Activated CD4-positive, alpha-beta T cell treated with anti-CD3 and anti-CD28 coated beads, Interleukin-2, amount 50 U/mL, for 4 hours (primary cell): ENCODE results near the gene CUBN.

Experiments
- DNase-seq, 2 experiments: peaks; one replicate each; pipeline ENCODE4 v3.0.0-alpha.2; 2020

Gene CUBN

GRCh38 chr10:16944402-16944801 is 185.2 kb downstream of the CUBN start:
- no peak for DNase-seq

- DNase-seq = no peak
These were observed 186.0 kb downstream of the CUBN start for GRCh38 chr10:16943295-16944285.

- DNase-seq = no peak
These were observed 187.1 kb downstream of the CUBN start for GRCh38 chr10:16942381-16943078.

DNA sequence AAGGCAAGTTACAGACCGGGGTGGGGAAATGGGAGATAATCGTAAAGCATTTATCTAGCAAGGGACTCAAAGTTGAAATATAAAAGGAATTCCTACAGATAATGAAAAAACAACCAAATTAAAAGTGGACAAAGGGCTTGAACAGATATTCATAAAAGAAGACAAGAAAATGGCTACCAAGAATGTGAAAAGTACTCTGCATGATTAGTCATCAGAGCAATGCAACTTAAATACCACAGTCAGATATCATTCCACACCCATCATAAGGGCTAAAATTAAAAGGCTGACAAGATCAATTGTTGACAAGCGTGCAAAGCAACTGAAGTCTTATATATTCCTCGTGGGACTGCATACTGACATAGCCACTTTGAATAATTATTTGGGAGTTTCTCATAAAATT is 187.7 kb downstream of the CUBN start:
- no peak for DNase-seq

GRCh38 chr10:16941067-16941466 is 188.5 kb downstream of the CUBN start:
- no peak for DNase-seq

GRCh38 chr10:16938952-16939351 is 190.7 kb downstream of the CUBN start:
- DNase-seq = no peak

DNA sequence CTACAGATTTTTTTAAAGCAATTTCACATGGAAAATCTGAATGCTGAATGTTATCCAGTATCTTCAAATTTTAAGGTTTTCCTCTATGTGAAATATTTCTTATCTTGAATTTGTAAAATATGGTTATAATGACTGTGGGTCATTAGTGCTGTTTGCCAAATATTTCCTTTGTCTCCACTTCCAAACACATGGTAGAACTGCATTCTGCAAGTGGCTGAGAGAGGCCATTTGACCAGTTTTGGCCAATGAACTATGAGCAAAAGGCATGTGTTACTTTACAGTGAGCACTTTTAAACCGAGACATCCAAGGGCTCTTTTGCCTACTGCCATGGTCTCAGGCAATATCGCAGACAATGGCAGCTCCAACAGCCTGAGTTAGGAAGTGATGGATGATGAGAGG is 195.2 kb downstream of the CUBN start:
- no peak for DNase-seq

GRCh38 chr10:16933783-16934182 is 195.8 kb downstream of the CUBN start:
- DNase-seq = no peak

DNA sequence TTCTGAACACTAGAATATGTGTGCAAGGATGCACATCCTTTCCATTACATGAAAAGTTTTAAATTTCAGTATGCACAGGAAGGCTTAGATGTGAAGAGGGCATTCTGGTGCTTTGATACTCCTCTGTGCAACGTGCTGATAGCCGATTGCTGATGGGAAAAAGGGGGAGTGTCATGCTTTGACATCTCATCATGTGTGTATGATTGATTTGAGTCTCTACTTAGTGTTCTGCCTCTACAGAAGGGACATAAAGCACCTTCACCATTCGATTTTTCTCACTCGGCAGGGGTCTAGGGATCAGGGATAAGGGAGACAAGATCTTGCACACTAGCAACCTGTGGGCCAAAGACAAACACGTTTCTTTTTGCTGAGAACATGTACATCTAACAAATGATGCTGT is 197.7 kb downstream of the CUBN start:
- no peak for DNase-seq

DNA sequence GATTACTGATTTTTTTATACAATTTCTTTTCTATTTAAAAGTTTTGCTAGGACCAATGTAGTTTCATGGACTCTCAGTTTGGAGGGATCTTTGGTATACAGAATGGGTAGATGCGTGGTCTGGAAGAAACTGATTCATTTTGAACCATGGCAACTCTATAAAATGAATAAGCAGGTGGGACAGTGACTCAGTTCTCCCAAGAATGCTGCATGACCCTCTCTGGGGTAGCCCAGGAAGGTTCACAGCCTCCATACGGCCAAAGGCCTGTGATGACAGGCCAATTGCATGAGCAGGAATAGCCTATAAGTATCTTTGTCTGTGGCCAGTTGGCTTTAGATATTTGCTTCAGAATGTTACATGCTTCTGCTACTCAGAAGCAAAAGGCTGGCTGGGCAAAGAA is 199.1 kb downstream of the CUBN start:
- no peak for DNase-seq

GRCh38 chr10:16929069-16929468 is 200.5 kb downstream of the CUBN start:
- DNase-seq = no peak

- no peak for DNase-seq
These were observed 202.1 kb downstream of the CUBN start for GRCh38 chr10:16927546-16927945.

GRCh38 chr10:16923726-16924125 is 205.9 kb downstream of the CUBN start:
- DNase-seq = no peak

- no peak for DNase-seq
These were observed 206.3 kb downstream of the CUBN start for GRCh38 chr10:16923309-16923708.

DNA sequence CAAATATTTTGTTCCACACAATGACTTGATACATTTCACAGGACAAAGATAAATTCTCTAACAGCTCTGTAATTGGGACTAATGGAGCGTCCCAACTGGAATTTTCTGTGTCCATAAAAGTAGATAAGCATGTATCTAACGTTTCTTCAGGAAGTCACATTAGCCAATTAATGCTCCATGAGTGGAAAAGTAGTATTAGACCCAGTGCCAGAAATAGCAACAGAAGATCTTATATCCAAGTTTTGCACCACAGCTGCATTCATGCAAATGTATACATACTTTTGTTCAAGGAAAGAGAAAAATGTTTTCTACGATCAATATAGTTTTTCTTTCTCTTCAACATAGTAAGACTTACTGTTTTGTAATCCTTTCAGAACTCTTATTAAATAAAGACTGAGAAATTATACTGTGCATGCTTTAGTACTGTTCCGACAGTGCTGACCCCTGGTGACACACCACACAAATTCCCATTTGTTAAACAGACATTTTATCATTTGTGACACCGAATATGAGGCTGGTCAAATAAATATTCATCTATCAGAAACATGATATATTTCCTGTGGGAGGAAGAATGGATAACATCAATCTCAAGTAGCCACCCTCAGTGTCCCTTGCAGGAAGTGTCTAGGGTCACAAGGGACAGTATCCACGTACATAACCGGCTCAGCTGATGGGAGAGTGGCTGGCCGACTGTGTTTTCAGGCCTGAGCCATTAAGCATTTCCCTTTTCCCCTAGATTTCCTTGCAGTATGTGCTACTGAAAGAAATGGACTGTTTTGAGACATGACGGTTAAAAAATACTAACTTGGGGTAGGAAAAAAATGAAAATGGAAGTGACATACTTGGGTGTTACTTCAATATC is 210.3 kb downstream of the CUBN start:
- no peak for DNase-seq

GRCh38 chr10:16916496-16916895 is 213.1 kb downstream of the CUBN start:
- no peak for DNase-seq

GRCh38 chr10:16915300-16915699 is 214.3 kb downstream of the CUBN start:
- no peak for DNase-seq

DNA sequence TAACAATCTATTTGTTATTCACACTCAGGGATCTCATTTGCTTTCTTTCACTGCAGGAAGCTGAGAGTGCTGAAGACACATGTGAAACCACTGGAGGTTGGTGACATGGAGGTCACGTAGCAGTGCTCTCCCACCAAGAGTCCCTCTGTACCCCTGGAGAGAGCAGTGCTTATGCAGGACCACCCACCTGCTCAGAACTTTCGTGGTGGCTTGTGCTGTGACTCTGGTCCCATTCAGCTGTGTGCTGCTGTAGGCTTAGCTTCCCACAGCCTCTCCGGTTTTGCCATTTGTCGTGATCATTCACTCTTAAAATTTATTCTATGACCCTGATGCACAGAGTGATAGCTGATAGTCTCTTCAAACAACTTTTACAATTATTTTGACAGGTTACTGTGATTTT is 216.3 kb downstream of the CUBN start:
- no peak for DNase-seq

DNA sequence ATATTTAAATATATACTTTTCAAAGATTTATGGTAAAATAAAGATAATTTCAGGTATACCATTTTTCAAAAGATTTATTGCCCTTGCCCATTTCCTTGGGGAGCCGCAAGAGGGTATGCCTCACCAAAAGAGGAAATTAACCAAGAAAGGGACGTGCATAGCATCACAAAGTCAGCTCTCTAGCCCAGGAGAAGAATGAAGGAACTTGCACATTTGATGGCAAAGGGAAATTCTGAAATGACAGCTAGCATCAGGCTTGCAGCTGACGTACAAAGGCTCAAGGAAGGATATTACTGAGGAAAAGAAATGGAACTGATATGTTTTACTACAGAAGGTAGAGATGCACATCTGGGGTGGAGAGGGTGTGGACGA is 218.8 kb downstream of the CUBN start:
- DNase-seq = no peak

DNA sequence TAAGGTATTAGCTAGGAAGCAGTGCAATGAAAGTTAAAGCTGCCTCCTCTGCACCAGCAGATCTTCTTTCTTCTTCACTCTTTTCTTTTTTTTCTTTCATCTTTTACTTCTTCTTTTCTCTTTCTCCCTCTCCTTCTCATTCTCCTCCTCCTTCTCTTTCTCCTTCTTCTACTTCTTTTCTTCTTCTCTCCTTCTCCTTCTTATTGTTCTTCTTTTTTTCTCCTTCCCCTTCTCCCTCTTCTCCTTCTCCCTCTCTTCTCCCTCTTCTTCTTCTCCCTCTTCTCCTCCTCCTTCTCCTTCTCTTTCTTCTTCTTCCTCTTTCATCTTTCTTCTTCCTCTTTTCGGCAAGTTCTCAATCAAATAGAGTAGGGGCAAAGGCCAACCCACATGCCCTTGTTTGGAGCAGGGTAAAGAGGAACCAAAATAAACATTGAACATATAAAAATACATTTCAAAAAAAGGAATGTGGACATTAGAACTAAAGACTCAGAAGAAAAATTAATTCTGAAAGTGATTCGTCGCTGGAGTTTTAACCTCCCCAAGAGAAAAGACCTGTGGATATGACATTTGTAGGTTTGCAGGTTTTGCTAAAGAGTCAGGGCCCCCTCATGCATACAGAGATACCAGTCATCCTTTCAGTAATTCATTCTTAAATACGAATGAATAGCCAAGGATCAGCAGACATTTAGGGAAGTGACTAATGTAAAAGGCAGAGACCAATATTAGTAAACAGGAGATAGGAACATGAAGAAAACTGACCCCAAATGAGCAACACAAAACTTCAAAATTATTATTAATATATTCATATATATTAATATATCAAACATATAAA is 219.4 kb downstream of the CUBN start:
- DNase-seq = no peak

GRCh38 chr10:16909271-16909767 is 220.3 kb downstream of the CUBN start:
- DNase-seq = no peak

DNA sequence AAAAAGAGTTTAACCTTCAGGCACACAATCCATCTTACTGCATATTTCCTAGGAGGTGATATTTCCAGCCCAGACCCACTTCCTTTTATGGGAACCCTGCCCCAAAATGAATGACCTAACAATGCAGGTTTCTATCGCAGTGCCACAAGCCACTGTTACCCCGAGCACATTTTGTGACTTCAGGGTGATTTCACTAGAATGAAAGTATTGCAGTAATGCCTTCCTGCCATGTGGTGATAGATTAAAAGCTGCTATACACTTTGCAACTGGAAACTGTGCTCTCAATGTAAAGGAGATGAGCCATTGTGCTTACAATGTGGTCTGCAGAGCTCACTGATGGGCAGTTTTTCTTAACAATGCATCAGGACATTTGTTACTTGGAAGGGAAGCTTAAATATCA is 221.9 kb downstream of the CUBN start:
- DNase-seq = no peak
